Ascending aorta (tissue), 2 donors: ENCODE results near the gene TMEM145. TPM values are rescaled to one million over a fixed set of nuclear protein-coding genes. Genes with fewer than 3 reads are reported as not detected.

Source experiments
- DNase-seq, 2 donors: peaks; one replicate each; pipeline ENCODE4 v3.0.0-alpha.2; 2019; ENCODE audit warnings: low spot score in 2 of 2
- H3K27ac ChIP-seq, 2 donors: fragments of 200-600 bp; sonication (generic); one replicate each; pipeline ENCODE4 v1.5.1; 2016 to 2017; ENCODE audit warnings: mild to moderate bottlenecking in 1 of 2
- H3K27me3 ChIP-seq: fragments of 200-600 bp; sonication (generic); one replicate; pipeline ENCODE4 v1.5.1; 2017
- H3K36me3 ChIP-seq, 2 donors: fragments of 200-600 bp; sonication (generic); one replicate each; pipeline ENCODE4 v1.5.1; 2016
- H3K4me1 ChIP-seq, 2 donors: fragments of 200-600 bp; sonication (generic); one replicate each; pipeline ENCODE4 v1.5.1; 2016 to 2017; ENCODE audit warnings: mild to moderate bottlenecking in 1 of 2
- H3K4me3 ChIP-seq, 2 donors: fragments of 200-600 bp; sonication (generic); one replicate each; pipeline ENCODE4 v1.5.1; 2016 to 2017; ENCODE audit warnings: mild to moderate bottlenecking in 1 of 2
- H3K9me3 ChIP-seq, 2 donors: fragments of 200-600 bp; sonication (generic); one replicate each; pipeline ENCODE4 v1.5.1; 2016
- intact Hi-C: fragments of 100-400 bp; cut with DNase I; formaldehyde crosslinking; loops from one replicate; pipeline ENCODE4 v1.15.1; 2023
- total RNA-seq: library from RNA; depleted of rRNA; stranded (reverse); fragments of >200 nt; gene quantifications from one replicate; pipeline ENCODE4 v1.1.0, GENCODE V29; 2016
- TF ChIP-seq, protein P1 (sequence below), 3 experiments: fragments of 200-600 bp in 2 of 3; fragments of 450-650 bp in 1 of 3; sonication (generic) in 2 of 3; IDR thresholded peaks; one replicate each; pipeline ENCODE4 v1.5.1; 2016 to 2019; ENCODE audit warnings: antibody characterized with exemption in 3 of 3, mild to moderate bottlenecking in 1 of 3, moderate library complexity in 1 of 3

TMEM145 gene
- total RNA-seq, 1 donor from 2014 or later, result not detected

- Histone ChIP-seq H3K27ac (peak overlapping the region; percentile 38 to 48), H3K36me3 (no peaks in the 10 kb centered on the region), H3K4me3 (peak overlapping the region; percentile 66 to 85), H3K4me1 (peaks cover 5 to 29% of the 10 kb centered on the region in 2 donors), H3K9me3 (no peaks in the 10 kb centered on the region), H3K27me3 (peaks cover 11% of the 10 kb centered on the region)
- TF ChIP-seq, protein P1, sequence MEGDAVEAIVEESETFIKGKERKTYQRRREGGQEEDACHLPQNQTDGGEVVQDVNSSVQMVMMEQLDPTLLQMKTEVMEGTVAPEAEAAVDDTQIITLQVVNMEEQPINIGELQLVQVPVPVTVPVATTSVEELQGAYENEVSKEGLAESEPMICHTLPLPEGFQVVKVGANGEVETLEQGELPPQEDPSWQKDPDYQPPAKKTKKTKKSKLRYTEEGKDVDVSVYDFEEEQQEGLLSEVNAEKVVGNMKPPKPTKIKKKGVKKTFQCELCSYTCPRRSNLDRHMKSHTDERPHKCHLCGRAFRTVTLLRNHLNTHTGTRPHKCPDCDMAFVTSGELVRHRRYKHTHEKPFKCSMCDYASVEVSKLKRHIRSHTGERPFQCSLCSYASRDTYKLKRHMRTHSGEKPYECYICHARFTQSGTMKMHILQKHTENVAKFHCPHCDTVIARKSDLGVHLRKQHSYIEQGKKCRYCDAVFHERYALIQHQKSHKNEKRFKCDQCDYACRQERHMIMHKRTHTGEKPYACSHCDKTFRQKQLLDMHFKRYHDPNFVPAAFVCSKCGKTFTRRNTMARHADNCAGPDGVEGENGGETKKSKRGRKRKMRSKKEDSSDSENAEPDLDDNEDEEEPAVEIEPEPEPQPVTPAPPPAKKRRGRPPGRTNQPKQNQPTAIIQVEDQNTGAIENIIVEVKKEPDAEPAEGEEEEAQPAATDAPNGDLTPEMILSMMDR (IDR thresholded peaks at IDR 0.05), result peak in 1 of 3 experiments; percentile 13
- no peak for DNase-seq
- intact Hi-C loops, result loop anchor here (1.0 to 5.0 kb wide), 4 partner anchors 71 to 369 kb away; partner anchors contain the start of genes GSK3A, POU2F2 and RABAC1
These were observed 13.0 kb downstream of the TMEM145 start for GRCh38 chr19:42325896-42326771.

- intact Hi-C loops, result loop anchor here (5.0 kb wide), 1 partner anchor 370 kb away; the partner anchor contains the start of gene RABAC1
- Histone ChIP-seq H3K4me1 (peaks cover 5 to 29% of the 10 kb centered on the region in 2 donors), H3K4me3 (peak overlapping the region; percentile 66 to 85), H3K36me3 (no peaks in the 10 kb centered on the region), H3K27ac (no peak overlapping the region), H3K9me3 (no peaks in the 10 kb centered on the region), H3K27me3 (peaks cover 11% of the 10 kb centered on the region)
- no peak for DNase-seq
- TF ChIP-seq, protein P1 (IDR thresholded peaks at IDR 0.05), result no peak
These were observed 13.9 kb downstream of the TMEM145 start for GRCh38 chr19:42326969-42327368.

DNA sequence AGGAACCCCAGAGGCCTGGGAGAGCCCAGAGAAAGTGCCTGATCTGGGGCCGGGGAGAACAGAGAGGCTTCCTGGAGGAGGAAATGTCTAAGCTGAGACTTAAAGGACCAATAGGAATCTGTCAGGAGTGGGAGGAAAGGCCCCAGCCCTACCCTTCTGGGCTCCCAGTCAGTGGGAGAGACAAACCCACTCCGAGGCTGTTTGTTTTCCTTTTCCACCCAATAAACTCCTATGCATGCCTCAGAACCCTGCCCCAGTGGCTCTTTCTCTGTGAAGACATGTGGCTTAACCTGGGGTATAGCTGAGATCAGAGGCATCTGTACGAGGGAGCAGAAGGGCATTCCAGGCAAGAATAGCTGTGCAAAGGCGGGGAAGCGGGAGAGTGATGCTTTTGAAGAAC lies 14.3 kb downstream of the TMEM145 start:
- intact Hi-C loops, result loop anchor here (5.0 kb wide), 1 partner anchor 370 kb away; the partner anchor contains the start of gene RABAC1
- Histone ChIP-seq H3K9me3 (no peaks in the 10 kb centered on the region), H3K27ac (no peak overlapping the region), H3K4me3 (peak overlapping the region in 1 of 2 donors; percentile 66), H3K27me3 (peaks cover 11% of the 10 kb centered on the region), H3K4me1 (peaks cover 5 to 29% of the 10 kb centered on the region in 2 donors), H3K36me3 (no peaks in the 10 kb centered on the region)
- no peak for DNase-seq
- TF ChIP-seq, protein P1 (IDR thresholded peaks at IDR 0.05), result no peak

DNA sequence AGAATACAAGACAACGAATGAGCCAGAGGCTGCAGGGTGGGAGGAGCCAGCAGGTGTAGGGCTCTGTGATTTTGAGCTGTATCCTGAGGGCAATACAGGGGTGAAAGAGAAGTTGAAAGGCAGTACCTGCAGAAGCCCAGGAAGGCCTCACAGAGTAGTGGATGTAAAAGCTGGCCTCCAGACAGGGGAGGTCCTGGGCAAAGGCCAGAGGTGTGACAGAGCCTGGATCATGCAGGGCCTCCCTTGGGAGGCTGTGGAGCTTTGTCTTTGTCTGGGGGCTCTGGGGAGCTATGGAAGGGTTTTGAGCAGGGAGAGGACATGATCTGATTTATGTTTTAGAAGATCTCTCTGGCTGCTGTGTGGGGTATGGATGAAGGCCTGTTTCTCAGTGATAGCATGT lies 15.0 kb downstream of the TMEM145 start:
- H3K9me3 ChIP-seq, result no peaks in the 10 kb centered on the region
- H3K4me1 ChIP-seq, result peaks cover 5 to 29% of the 10 kb centered on the region in 2 donors
- no peak overlapping the region for H3K4me3 ChIP-seq
- no peaks in the 10 kb centered on the region for H3K36me3 ChIP-seq
- DNase-seq, result no peak
- peaks cover 11% of the 10 kb centered on the region for H3K27me3 ChIP-seq
- TF ChIP-seq, protein P1 (IDR thresholded peaks at IDR 0.05), result no peak
- H3K27ac ChIP-seq, result no peak overlapping the region
- intact Hi-C loops, result loop anchor here (5.0 kb wide), 1 partner anchor 371 kb away; the partner anchor contains the start of gene RABAC1

DNA sequence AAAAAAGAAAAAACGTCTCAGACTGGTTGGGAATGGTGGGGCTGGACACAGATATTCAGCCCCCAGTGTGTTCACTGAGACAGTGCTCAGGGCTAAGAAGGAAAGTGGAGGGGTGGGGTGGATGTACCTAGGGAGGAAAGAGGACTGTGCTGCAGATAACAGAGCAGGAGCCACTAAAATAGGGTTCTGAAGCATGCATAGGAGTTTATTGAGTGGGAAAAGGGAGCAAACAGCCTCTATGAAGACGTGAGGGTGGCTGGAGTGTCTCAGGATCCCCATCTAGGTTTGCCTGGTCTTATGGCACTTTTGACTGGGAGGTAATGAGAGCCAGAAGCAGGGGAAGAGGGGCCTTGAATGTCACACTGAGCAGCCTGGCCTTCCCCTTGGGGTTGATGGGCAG lies 15.7 kb downstream of the TMEM145 start:
- TF ChIP-seq, protein P1 (IDR thresholded peaks at IDR 0.05), result no peak
- no peak for DNase-seq
- no peaks in the 10 kb centered on the region for H3K9me3 ChIP-seq
- H3K4me1 ChIP-seq, result peaks cover 3 to 29% of the 10 kb centered on the region in 2 donors
- intact Hi-C loops, result loop anchor here (5.0 kb wide), 1 partner anchor 372 kb away; the partner anchor contains the start of gene RABAC1
- H3K27ac ChIP-seq, result no peak overlapping the region
- peaks cover 8% of the 10 kb centered on the region for H3K27me3 ChIP-seq
- H3K36me3 ChIP-seq, result peaks cover 0 to 2% of the 10 kb centered on the region in 2 donors
- H3K4me3 ChIP-seq, result no peak overlapping the region
